ENCODE measurements around the gene ARMC3. TPM values are rescaled to one million over a fixed set of nuclear protein-coding genes. Genes with fewer than 3 reads are reported as not detected.

ARMC3 gene
- total RNA-seq, 1 experiment from 2014 or later, result 0.61 TPM

DNA sequence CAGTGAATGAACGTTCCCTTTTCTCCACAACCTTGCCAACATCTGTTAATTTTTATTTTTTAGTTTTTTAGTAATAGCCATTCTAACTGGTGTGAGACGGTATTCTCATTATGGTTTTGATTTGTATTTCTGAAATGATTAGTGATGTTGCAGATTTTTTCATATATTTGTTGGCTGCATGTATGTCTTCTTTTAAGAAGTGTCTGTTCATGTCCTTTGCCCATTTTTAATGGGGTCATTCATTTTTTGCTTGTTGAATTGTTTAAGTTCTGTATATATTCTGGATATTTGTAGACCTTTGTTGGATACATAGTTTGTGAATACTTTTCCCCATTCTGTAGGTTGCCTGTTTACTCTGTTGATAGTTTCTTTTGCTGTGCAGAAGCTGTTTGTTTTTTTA is 93.6 kb downstream of the ARMC3 start:
- H3K4me3 ChIP-seq (ENCODE audit: low read depth, low read length), result no peak overlapping the region
- H3K4me1 ChIP-seq, result no peaks in the 10 kb centered on the region
- no peak overlapping the region for H3K27ac Mint-ChIP-seq (ENCODE audit: unreplicated experiment)
- H3K4me3 Mint-ChIP-seq (ENCODE audit: unreplicated experiment), result no peak overlapping the region
- no peaks in the 10 kb centered on the region for H3K27me3 ChIP-seq (replicated peaks; ENCODE audit: control insufficient read depth, insufficient read depth, low read length)
- TF ChIP-seq, protein P1, sequence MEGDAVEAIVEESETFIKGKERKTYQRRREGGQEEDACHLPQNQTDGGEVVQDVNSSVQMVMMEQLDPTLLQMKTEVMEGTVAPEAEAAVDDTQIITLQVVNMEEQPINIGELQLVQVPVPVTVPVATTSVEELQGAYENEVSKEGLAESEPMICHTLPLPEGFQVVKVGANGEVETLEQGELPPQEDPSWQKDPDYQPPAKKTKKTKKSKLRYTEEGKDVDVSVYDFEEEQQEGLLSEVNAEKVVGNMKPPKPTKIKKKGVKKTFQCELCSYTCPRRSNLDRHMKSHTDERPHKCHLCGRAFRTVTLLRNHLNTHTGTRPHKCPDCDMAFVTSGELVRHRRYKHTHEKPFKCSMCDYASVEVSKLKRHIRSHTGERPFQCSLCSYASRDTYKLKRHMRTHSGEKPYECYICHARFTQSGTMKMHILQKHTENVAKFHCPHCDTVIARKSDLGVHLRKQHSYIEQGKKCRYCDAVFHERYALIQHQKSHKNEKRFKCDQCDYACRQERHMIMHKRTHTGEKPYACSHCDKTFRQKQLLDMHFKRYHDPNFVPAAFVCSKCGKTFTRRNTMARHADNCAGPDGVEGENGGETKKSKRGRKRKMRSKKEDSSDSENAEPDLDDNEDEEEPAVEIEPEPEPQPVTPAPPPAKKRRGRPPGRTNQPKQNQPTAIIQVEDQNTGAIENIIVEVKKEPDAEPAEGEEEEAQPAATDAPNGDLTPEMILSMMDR (IDR thresholded peaks at IDR 0.05; ENCODE audit: insufficient read depth in 1 of 2, low read depth in 1 of 2, low read length in 1 of 2, severe bottlenecking in 1 of 2, unreplicated experiment in 1 of 2), result no peak
- no peaks in the 10 kb centered on the region for H3K9me3 Mint-ChIP-seq (ENCODE audit: unreplicated experiment)
- peaks cover 8% of the 10 kb centered on the region for H3K9me3 ChIP-seq
- peaks cover 14% of the 10 kb centered on the region for H3K27me3 Mint-ChIP-seq (ENCODE audit: insufficient read depth, unreplicated experiment)
- ChIA-PET CTCF (no interaction called here), POLR2A (no interaction called here)
- BruUV-seq (replicated peaks), result no TSS peak
- DNase-seq, result no peak
- no peaks in the 10 kb centered on the region for H3K36me3 Mint-ChIP-seq (ENCODE audit: insufficient read depth, unreplicated experiment)
- intact Hi-C loops (cut with micrococcal nuclease; ENCODE audit: unreplicated experiment), result no loop called here
- no peaks in the 10 kb centered on the region for H3K36me3 ChIP-seq (ENCODE audit: control insufficient read depth, insufficient read depth, low read length)
- no peaks in the 10 kb centered on the region for H3K4me1 Mint-ChIP-seq (ENCODE audit: low read depth, unreplicated experiment)

DNA sequence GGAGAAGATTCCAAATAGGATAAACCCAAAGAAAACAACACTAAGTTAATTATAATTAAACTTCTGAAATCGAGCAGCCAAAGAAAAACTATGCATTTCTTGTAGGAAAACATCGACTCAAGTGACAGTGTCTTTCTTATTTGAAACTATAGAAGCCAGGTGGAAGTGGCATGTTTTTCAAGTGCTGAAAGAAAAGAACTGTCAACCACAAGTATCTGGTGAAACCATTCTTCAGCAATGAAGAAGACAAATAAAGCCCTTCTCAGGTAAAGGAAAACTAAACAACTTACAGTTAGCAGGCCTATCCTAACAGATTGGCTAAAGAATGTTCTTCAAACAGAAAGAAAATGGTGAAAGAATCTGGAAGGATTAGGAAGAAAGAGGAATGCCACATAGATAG is 96.1 kb downstream of the ARMC3 start:
- H3K36me3 ChIP-seq (ENCODE audit: control insufficient read depth, insufficient read depth, low read length), result no peaks in the 10 kb centered on the region
- Mint-ChIP-seq H3K9me3 (ENCODE audit: unreplicated experiment) (no peaks in the 10 kb centered on the region), H3K36me3 (ENCODE audit: insufficient read depth, unreplicated experiment) (no peaks in the 10 kb centered on the region), H3K27me3 (ENCODE audit: insufficient read depth, unreplicated experiment) (peaks cover 20% of the 10 kb centered on the region), H3K4me3 (ENCODE audit: unreplicated experiment) (no peak overlapping the region), H3K4me1 (ENCODE audit: low read depth, unreplicated experiment) (no peaks in the 10 kb centered on the region), H3K27ac (ENCODE audit: unreplicated experiment) (no peak overlapping the region)
- H3K9me3 ChIP-seq, result peaks cover 8% of the 10 kb centered on the region
- H3K4me3 ChIP-seq (ENCODE audit: low read depth, low read length), result no peak overlapping the region
- no peaks in the 10 kb centered on the region for H3K27me3 ChIP-seq (replicated peaks; ENCODE audit: control insufficient read depth, insufficient read depth, low read length)
- TF ChIP-seq, protein P1 (IDR thresholded peaks at IDR 0.05; ENCODE audit: insufficient read depth in 1 of 2, low read depth in 1 of 2, low read length in 1 of 2, severe bottlenecking in 1 of 2, unreplicated experiment in 1 of 2), result no peak
- CTCF ChIA-PET, result no interaction called here
- POLR2A ChIA-PET, result no interaction called here
- intact Hi-C loops (cut with micrococcal nuclease; ENCODE audit: unreplicated experiment), result no loop called here
- DNase-seq, result no peak
- H3K4me1 ChIP-seq, result no peaks in the 10 kb centered on the region
- no TSS peak for BruUV-seq (replicated peaks)

DNA sequence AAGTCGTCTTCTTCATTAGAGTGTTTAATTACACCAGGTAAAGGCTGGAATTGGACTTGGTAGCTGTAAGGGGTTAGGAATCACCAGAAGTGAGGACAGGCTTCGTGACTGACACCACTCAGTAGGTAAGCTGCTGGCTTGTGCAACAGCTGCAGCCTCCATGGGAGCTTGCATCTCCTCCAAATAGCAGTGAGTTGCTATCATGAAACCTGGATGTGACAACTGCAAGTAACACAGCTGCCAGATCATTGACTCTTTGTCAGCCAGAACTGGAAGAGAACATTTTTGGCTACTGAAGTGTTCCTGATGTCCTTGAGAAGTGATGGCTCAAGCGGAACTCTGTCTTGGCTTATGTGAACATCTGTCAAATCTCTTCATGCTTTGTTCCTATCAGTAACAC is 103.5 kb downstream of the ARMC3 start:
- Histone ChIP-seq H3K27me3 (replicated peaks; ENCODE audit: control insufficient read depth, insufficient read depth, low read length) (no peaks in the 10 kb centered on the region; the same call in 1 of the 2 replicates), H3K36me3 (ENCODE audit: control insufficient read depth, insufficient read depth, low read length) (no peaks in the 10 kb centered on the region), H3K9me3 (no peaks in the 10 kb centered on the region), H3K4me3 (ENCODE audit: low read depth, low read length) (no peak overlapping the region), H3K4me1 (no peaks in the 10 kb centered on the region)
- H3K4me1 Mint-ChIP-seq (ENCODE audit: low read depth, unreplicated experiment), result no peaks in the 10 kb centered on the region
- no peaks in the 10 kb centered on the region for H3K9me3 Mint-ChIP-seq (ENCODE audit: unreplicated experiment)
- H3K27ac Mint-ChIP-seq (ENCODE audit: unreplicated experiment), result no peak overlapping the region
- DNase-seq, result no peak
- BruUV-seq (replicated peaks), result no TSS peak
- POLR2A ChIA-PET, result no interaction called here
- TF ChIP-seq, protein P1 (IDR thresholded peaks at IDR 0.05; ENCODE audit: insufficient read depth in 1 of 2, low read depth in 1 of 2, low read length in 1 of 2, severe bottlenecking in 1 of 2, unreplicated experiment in 1 of 2), result no peak
- intact Hi-C loops (cut with micrococcal nuclease; ENCODE audit: unreplicated experiment), result no loop called here
- CTCF ChIA-PET, result no interaction called here
- H3K36me3 Mint-ChIP-seq (ENCODE audit: insufficient read depth, unreplicated experiment), result no peaks in the 10 kb centered on the region
- H3K27me3 Mint-ChIP-seq (ENCODE audit: insufficient read depth, unreplicated experiment), result peaks cover 17% of the 10 kb centered on the region
- H3K4me3 Mint-ChIP-seq (ENCODE audit: unreplicated experiment), result no peak overlapping the region
